Measurements from ENCODE around the gene AFMID. TPM values are rescaled to one million over a fixed set of nuclear protein-coding genes. Genes with fewer than 3 reads are reported as not detected.
"Not testable (repeated sequence)": the region's sequence is repeated elsewhere in the genome, so short reads cannot be mapped to it uniquely, and the experiment has no call there.

AFMID gene
- total RNA-seq: 10 to 100 TPM; 23.1 to 34.1 TPM

- H3K4me1 Mint-ChIP-seq (ENCODE audit: low read depth): peaks cover 48% of the 10 kb centered on the region
- H3K4me3 Mint-ChIP-seq: peak within 1 kb of the TSS; percentile 76 to 89
- DNase-seq: peak; percentile 95 to 96
- H3K27ac Mint-ChIP-seq: peak within 1 kb of the TSS; percentile 69
- no peaks in the 10 kb centered on the region for H3K27me3 Mint-ChIP-seq (ENCODE audit: low read depth)
- H3K36me3 Mint-ChIP-seq (ENCODE audit: insufficient read depth in 2 of 2): peaks cover 1 to 19% of the 10 kb centered on the region in 2 donors
- ATAC-seq (replicated peaks in 1 of 2): peak; percentile 95 to 96
- no peaks in the 10 kb centered on the region for H3K9me3 Mint-ChIP-seq
Measured at GRCh38 chr17:78186692-78187595, at the start of gene AFMID, which contains the start of gene TK1. AFMID (plus strand) TSS chr17:78187362; CDS start chr17:78187371, 9 bp downstream. TK1 (minus strand) TSS chr17:78187052; CDS start chr17:78186994, 58 bp downstream.

GRCh38 chr17:78137392-78138203, 49.6 kb upstream of the AFMID start:
- Mint-ChIP-seq H3K27me3 (ENCODE audit: low read depth) (no peaks in the 10 kb centered on the region), H3K36me3 (ENCODE audit: insufficient read depth in 2 of 2) (peaks cover 0 to 11% of the 10 kb centered on the region in 2 donors), H3K27ac (peak overlapping the region; percentile 29), H3K9me3 (no peaks in the 10 kb centered on the region), H3K4me1 (ENCODE audit: low read depth) (peaks cover 78% of the 10 kb centered on the region), H3K4me3 (peak overlapping the region in 1 of 2 donors; percentile 45)
- ATAC-seq (replicated peaks in 1 of 2): no peak
- DNase-seq: peak; percentile 29 to 51

GRCh38 chr17:78138204-78139060, 48.7 kb upstream of the AFMID start:
- Mint-ChIP-seq H3K4me1 (ENCODE audit: low read depth) (peaks cover 74% of the 10 kb centered on the region), H3K27me3 (ENCODE audit: low read depth) (no peaks in the 10 kb centered on the region), H3K27ac (no peak overlapping the region), H3K4me3 (no peak overlapping the region), H3K9me3 (no peaks in the 10 kb centered on the region), H3K36me3 (ENCODE audit: insufficient read depth in 2 of 2) (peaks cover 0 to 9% of the 10 kb centered on the region in 2 donors)
- ATAC-seq (replicated peaks in 1 of 2) (no peak), DNase-seq (no peak)

- H3K4me3 Mint-ChIP-seq: peak overlapping the region; percentile 11 to 60
- H3K4me1 Mint-ChIP-seq (ENCODE audit: low read depth): peaks cover 71% of the 10 kb centered on the region
- not testable (repeated sequence) for H3K36me3 Mint-ChIP-seq (ENCODE audit: insufficient read depth in 2 of 2); H3K27me3 Mint-ChIP-seq (ENCODE audit: low read depth); H3K9me3 Mint-ChIP-seq; ATAC-seq (replicated peaks in 1 of 2); DNase-seq
- H3K27ac Mint-ChIP-seq: peak overlapping the region; percentile 66
Measured at GRCh38 chr17:78139861-78140168, 47.3 kb upstream of the AFMID start.

GRCh38 chr17:78140169-78141051, 46.8 kb upstream of the AFMID start:
- Mint-ChIP-seq H3K4me3 (peak overlapping the region; percentile 1 to 60), H3K4me1 (ENCODE audit: low read depth) (peaks cover 67% of the 10 kb centered on the region), H3K27ac (peak overlapping the region; percentile 66), H3K36me3 (ENCODE audit: insufficient read depth in 2 of 2) (peaks cover 0 to 8% of the 10 kb centered on the region in 2 donors), H3K9me3 (no peaks in the 10 kb centered on the region), H3K27me3 (ENCODE audit: low read depth) (no peaks in the 10 kb centered on the region)
- peak; percentile 94 for ATAC-seq (replicated peaks in 1 of 2)
- peak; percentile 99 for DNase-seq

GRCh38 chr17:78141437-78142118, 45.6 kb upstream of the AFMID start:
- Mint-ChIP-seq H3K4me1 (ENCODE audit: low read depth) (peaks cover 55% of the 10 kb centered on the region), H3K27ac (no peak overlapping the region), H3K36me3 (ENCODE audit: insufficient read depth in 2 of 2) (no peaks in the 10 kb centered on the region), H3K4me3 (no peak overlapping the region), H3K9me3 (no peaks in the 10 kb centered on the region), H3K27me3 (ENCODE audit: low read depth) (no peaks in the 10 kb centered on the region)
- ATAC-seq (replicated peaks in 1 of 2) (no peak), DNase-seq (no peak)

- no peaks in the 10 kb centered on the region for H3K9me3 Mint-ChIP-seq
Measured at GRCh38 chr17:78142119-78142861, 44.9 kb upstream of the AFMID start.

GRCh38 chr17:78143214-78144146, 43.7 kb upstream of the AFMID start:
- H3K4me1 Mint-ChIP-seq (ENCODE audit: low read depth): peaks cover 46% of the 10 kb centered on the region
- H3K27ac Mint-ChIP-seq: peak overlapping the region; percentile 57
- H3K4me3 Mint-ChIP-seq: peak overlapping the region in 1 of 2 donors; percentile 20
- ATAC-seq (replicated peaks in 1 of 2): no peak
- no peak for DNase-seq
- no peaks in the 10 kb centered on the region for H3K36me3 Mint-ChIP-seq (ENCODE audit: insufficient read depth in 2 of 2)
- H3K9me3 Mint-ChIP-seq: no peaks in the 10 kb centered on the region
- no peaks in the 10 kb centered on the region for H3K27me3 Mint-ChIP-seq (ENCODE audit: low read depth)

More at GRCh38 chr17:78142119-78142861, 44.9 kb upstream of the AFMID start:
- no peak for DNase-seq
- ATAC-seq (replicated peaks in 1 of 2): no peak
- Mint-ChIP-seq H3K4me1 (ENCODE audit: low read depth) (peaks cover 50% of the 10 kb centered on the region), H3K4me3 (no peak overlapping the region), H3K27me3 (ENCODE audit: low read depth) (no peaks in the 10 kb centered on the region), H3K36me3 (ENCODE audit: insufficient read depth in 2 of 2) (no peaks in the 10 kb centered on the region), H3K27ac (no peak overlapping the region)

- no peaks in the 10 kb centered on the region for H3K27me3 Mint-ChIP-seq (ENCODE audit: low read depth)
- H3K36me3 Mint-ChIP-seq (ENCODE audit: insufficient read depth in 2 of 2): no peaks in the 10 kb centered on the region
- no peaks in the 10 kb centered on the region for H3K9me3 Mint-ChIP-seq
- H3K4me1 Mint-ChIP-seq (ENCODE audit: low read depth): peaks cover 38% of the 10 kb centered on the region
- no peak overlapping the region for H3K27ac Mint-ChIP-seq
- H3K4me3 Mint-ChIP-seq: no peak overlapping the region
- DNase-seq: no peak
- no peak for ATAC-seq (replicated peaks in 1 of 2)
Measured at GRCh38 chr17:78144147-78144719, 42.9 kb upstream of the AFMID start.
